NB4 (cell line): Measurements from ENCODE around the gene GATAD2B.

Experiments
- MYC ChIP-seq: IDR thresholded peaks from 2 replicates; pipeline ENCODE4 v1.6.1; 2011; ENCODE audit warnings: low read depth, low read length
- POLR2A ChIP-seq: IDR thresholded peaks from 2 replicates; pipeline ENCODE4 v1.6.1; 2011; ENCODE audit warnings: mild to moderate bottlenecking; ENCODE audit not compliant: insufficient read length; ENCODE audit errors: extremely low read depth
- TF ChIP-seq, protein P1 (sequence below): IDR thresholded peaks from one replicate; pipeline ENCODE4 v1.5.1; 2012; ENCODE audit warnings: low read depth, low read length

DNA sequence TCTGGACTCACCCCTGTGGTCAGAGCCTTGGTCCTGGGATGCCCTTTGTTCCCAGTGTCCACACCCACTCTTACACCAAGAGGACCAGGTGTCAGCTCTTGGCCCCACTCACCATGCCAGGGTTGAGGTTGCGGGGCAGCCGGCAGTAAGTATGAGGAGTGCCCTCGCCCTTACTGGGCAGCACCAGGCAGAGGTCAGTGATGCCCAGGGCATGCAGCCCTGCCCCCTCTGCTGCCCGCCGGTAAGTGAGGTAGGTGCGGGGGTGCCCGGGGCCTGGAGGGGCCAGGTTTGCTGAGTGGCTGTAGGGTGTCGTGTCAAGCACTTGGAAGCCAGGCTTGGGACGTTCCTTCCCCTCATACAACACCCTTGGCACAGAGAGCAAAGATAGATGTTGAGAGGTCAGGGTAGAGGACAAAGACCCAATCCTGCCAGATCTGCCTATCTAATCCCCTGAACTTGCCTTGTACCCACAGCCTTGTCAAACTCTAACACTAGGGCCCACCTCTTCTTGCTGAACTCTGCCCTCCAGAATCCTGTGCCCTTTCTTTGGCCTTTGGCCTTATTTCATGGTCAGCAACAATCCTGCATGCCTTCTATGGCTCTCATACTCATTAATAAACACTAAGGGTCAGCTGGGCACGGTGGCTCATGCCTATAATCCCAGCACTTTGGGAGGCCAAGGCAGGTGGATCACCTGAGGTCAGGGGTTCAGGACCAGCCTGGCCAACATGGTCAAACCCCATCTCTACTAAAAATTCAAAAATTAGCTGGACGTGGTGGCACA, 20.2 kb upstream of the GATAD2B start:
- TF ChIP-seq, protein P1, sequence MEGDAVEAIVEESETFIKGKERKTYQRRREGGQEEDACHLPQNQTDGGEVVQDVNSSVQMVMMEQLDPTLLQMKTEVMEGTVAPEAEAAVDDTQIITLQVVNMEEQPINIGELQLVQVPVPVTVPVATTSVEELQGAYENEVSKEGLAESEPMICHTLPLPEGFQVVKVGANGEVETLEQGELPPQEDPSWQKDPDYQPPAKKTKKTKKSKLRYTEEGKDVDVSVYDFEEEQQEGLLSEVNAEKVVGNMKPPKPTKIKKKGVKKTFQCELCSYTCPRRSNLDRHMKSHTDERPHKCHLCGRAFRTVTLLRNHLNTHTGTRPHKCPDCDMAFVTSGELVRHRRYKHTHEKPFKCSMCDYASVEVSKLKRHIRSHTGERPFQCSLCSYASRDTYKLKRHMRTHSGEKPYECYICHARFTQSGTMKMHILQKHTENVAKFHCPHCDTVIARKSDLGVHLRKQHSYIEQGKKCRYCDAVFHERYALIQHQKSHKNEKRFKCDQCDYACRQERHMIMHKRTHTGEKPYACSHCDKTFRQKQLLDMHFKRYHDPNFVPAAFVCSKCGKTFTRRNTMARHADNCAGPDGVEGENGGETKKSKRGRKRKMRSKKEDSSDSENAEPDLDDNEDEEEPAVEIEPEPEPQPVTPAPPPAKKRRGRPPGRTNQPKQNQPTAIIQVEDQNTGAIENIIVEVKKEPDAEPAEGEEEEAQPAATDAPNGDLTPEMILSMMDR: no peak
- no peak for TF ChIP-seq MYC
- TF ChIP-seq POLR2A: no peak
